ENCODE results near the gene TBPL1.

TBPL1 gene

DNA sequence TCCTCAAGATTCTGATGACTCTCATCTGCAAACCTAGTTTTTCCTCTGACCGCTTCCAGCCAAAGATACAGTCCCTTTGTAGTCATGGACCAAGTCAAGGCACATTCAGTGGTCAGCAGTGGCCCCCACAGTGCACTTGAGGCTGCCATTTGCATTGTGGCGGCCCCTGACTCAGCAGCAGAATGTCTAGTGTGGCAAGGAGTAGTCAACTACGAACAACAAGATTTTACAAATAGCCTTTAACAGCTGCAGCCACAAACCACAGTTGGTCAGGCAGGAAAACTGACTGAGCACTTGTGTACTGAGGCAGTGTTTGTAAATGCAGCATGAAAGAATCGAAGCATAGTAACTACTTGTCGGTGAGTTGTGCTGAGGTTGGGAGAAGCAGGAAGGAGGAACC, 49.8 kb downstream of the TBPL1 start:
- Histone ChIP-seq H3K36me3 (ENCODE audit: control insufficient read depth in 5 of 5, insufficient read depth in 5 of 5, low read length in 5 of 5) (no peaks in the 10 kb centered on the region), H3K27me3 (ENCODE audit: control insufficient read depth in 5 of 5, insufficient read depth in 4 of 5, low read length in 5 of 5) (no peaks in the 10 kb centered on the region), H3K4me3 (ENCODE audit: low read depth in 1 of 5, low read length in 5 of 5) (no peak overlapping the region), H3K9me3 (ENCODE audit: control insufficient read depth in 5 of 5, low read length in 5 of 5) (no peaks in the 10 kb centered on the region), H3K27ac (ENCODE audit: low read depth, low read length) (no peak overlapping the region), H3K4me1 (ENCODE audit: control insufficient read depth in 5 of 5, insufficient read depth in 5 of 5, low read length in 5 of 5) (no peaks in the 10 kb centered on the region), H3K9ac (ENCODE audit: low read length in 5 of 5) (no peak overlapping the region)

DNA sequence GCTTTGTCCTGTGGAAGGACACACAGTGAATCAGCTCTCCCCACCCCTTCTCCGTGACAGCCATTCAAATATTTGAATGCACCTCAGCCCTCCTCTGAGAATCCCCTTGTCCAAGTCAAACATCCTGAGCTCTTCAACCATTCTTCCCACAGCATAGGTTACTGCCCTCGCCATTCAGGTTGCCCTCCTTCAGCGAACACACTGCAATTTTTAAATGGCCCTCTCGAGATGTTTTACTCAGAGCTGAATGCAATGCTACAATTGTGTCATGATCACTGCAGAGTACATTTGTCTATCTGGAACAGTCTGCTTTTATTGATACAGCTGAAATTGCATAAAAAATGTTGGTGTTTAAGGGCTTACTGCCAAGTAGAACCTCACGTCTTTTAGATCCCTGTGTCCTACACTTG, 50.5 kb downstream of the TBPL1 start:
- no peak overlapping the region for H3K9ac ChIP-seq (ENCODE audit: low read length in 5 of 5)
- H3K27ac ChIP-seq (ENCODE audit: low read depth, low read length): no peak overlapping the region
- no peaks in the 10 kb centered on the region for H3K27me3 ChIP-seq (ENCODE audit: control insufficient read depth in 5 of 5, insufficient read depth in 4 of 5, low read length in 5 of 5)
- H3K9me3 ChIP-seq (ENCODE audit: control insufficient read depth in 5 of 5, low read length in 5 of 5): no peaks in the 10 kb centered on the region
- H3K4me3 ChIP-seq (ENCODE audit: low read depth in 1 of 5, low read length in 5 of 5): no peak overlapping the region
- no peaks in the 10 kb centered on the region for H3K36me3 ChIP-seq (ENCODE audit: control insufficient read depth in 5 of 5, insufficient read depth in 5 of 5, low read length in 5 of 5)
- H3K4me1 ChIP-seq (ENCODE audit: control insufficient read depth in 5 of 5, insufficient read depth in 5 of 5, low read length in 5 of 5): no peaks in the 10 kb centered on the region

GRCh38 chr6:134004714-134005113, 51.7 kb downstream of the TBPL1 start:
- Histone ChIP-seq H3K9me3 (ENCODE audit: control insufficient read depth in 5 of 5, low read length in 5 of 5) (no peaks in the 10 kb centered on the region), H3K36me3 (ENCODE audit: control insufficient read depth in 5 of 5, insufficient read depth in 5 of 5, low read length in 5 of 5) (no peaks in the 10 kb centered on the region), H3K4me3 (ENCODE audit: low read depth in 1 of 5, low read length in 5 of 5) (no peak overlapping the region), H3K4me1 (ENCODE audit: control insufficient read depth in 5 of 5, insufficient read depth in 5 of 5, low read length in 5 of 5) (no peaks in the 10 kb centered on the region), H3K27me3 (ENCODE audit: control insufficient read depth in 5 of 5, insufficient read depth in 4 of 5, low read length in 5 of 5) (no peaks in the 10 kb centered on the region), H3K9ac (ENCODE audit: low read length in 5 of 5) (no peak overlapping the region), H3K27ac (ENCODE audit: low read depth, low read length) (no peak overlapping the region)

- H3K9me3 ChIP-seq (ENCODE audit: control insufficient read depth in 5 of 5, low read length in 5 of 5): no peaks in the 10 kb centered on the region
- H3K27ac ChIP-seq (ENCODE audit: low read depth, low read length): no peak overlapping the region
- H3K4me1 ChIP-seq (ENCODE audit: control insufficient read depth in 5 of 5, insufficient read depth in 5 of 5, low read length in 5 of 5): no peaks in the 10 kb centered on the region
- H3K9ac ChIP-seq (ENCODE audit: low read length in 5 of 5): no peak overlapping the region
- no peak overlapping the region for H3K4me3 ChIP-seq (ENCODE audit: low read depth in 1 of 5, low read length in 5 of 5)
- H3K36me3 ChIP-seq (ENCODE audit: control insufficient read depth in 5 of 5, insufficient read depth in 5 of 5, low read length in 5 of 5): no peaks in the 10 kb centered on the region
- H3K27me3 ChIP-seq (ENCODE audit: control insufficient read depth in 5 of 5, insufficient read depth in 4 of 5, low read length in 5 of 5): no peaks in the 10 kb centered on the region
Measured at GRCh38 chr6:134005800-134006199, 52.8 kb downstream of the TBPL1 start.

DNA sequence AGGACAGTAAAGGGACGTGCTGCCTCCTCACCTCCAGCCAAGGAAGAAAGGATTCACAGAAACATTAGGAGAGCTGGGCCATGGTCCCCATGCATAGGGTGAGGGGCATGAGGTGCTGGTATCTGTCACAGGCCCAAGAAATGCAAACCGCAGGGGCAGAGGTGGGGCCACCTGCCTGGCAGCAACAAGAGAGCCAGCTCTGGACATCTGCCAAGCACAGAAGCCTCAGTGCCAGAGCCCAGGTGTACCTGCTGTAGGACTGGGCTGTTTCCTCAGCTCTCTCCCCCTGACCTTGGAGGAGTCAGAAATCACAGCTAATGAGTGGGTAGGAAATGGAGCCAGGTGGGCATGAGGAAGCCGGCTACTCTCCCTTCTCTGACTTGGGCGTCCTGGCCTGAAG, 54.1 kb downstream of the TBPL1 start:
- Histone ChIP-seq H3K27ac (ENCODE audit: low read depth, low read length) (no peak overlapping the region), H3K27me3 (ENCODE audit: control insufficient read depth in 5 of 5, insufficient read depth in 4 of 5, low read length in 5 of 5) (no peaks in the 10 kb centered on the region), H3K4me1 (ENCODE audit: control insufficient read depth in 5 of 5, insufficient read depth in 5 of 5, low read length in 5 of 5) (no peaks in the 10 kb centered on the region), H3K9ac (ENCODE audit: low read length in 5 of 5) (no peak overlapping the region), H3K36me3 (ENCODE audit: control insufficient read depth in 5 of 5, insufficient read depth in 5 of 5, low read length in 5 of 5) (no peaks in the 10 kb centered on the region), H3K4me3 (ENCODE audit: low read depth in 1 of 5, low read length in 5 of 5) (no peak overlapping the region), H3K9me3 (ENCODE audit: control insufficient read depth in 5 of 5, low read length in 5 of 5) (no peaks in the 10 kb centered on the region)

DNA sequence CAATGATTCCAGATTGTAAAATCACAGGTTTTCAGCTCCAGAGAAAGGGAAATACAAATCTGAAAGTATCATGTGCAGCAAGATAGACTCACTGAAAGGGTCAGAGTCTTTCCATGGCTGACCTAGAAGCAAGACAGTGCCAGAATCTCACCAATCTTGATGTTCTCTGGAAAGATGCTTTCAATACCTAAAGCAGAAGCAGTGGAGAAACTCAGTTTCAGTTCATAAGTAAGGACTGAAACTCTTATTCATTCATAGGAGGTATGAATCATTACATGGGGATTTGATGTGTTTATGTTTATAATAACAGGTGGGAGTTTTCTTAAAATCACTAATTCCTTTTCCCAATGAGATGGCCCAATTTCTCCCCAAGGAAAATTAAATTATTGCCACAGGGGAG, 56.9 kb downstream of the TBPL1 start:
- Histone ChIP-seq H3K9me3 (ENCODE audit: control insufficient read depth in 5 of 5, low read length in 5 of 5) (no peaks in the 10 kb centered on the region), H3K36me3 (ENCODE audit: control insufficient read depth in 5 of 5, insufficient read depth in 5 of 5, low read length in 5 of 5) (no peaks in the 10 kb centered on the region), H3K4me3 (ENCODE audit: low read depth in 1 of 5, low read length in 5 of 5) (no peak overlapping the region), H3K27ac (ENCODE audit: low read depth, low read length) (no peak overlapping the region), H3K4me1 (ENCODE audit: control insufficient read depth in 5 of 5, insufficient read depth in 5 of 5, low read length in 5 of 5) (no peaks in the 10 kb centered on the region), H3K27me3 (ENCODE audit: control insufficient read depth in 5 of 5, insufficient read depth in 4 of 5, low read length in 5 of 5) (no peaks in the 10 kb centered on the region), H3K9ac (ENCODE audit: low read length in 5 of 5) (no peak overlapping the region)

DNA sequence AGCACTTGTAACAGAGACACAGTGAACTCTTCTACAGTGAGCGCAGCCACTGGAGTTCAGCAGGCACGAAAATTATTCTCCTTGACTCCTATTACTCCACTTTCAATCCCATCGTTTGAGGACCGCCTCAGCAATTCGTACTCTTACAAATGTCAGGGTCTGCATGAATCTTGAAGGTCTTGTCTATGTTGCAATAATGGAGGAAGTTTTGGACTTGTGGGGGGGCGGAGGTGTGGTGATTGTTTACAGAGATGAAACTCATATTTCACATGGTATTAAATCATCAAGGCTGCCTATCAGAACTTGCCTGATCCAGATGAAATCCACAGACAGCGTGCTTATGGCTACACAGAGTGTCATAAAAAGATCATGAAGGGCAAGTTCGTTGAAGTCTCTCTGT, 57.4 kb downstream of the TBPL1 start:
- Histone ChIP-seq H3K27me3 (ENCODE audit: control insufficient read depth in 5 of 5, insufficient read depth in 4 of 5, low read length in 5 of 5) (no peaks in the 10 kb centered on the region), H3K36me3 (ENCODE audit: control insufficient read depth in 5 of 5, insufficient read depth in 5 of 5, low read length in 5 of 5) (no peaks in the 10 kb centered on the region), H3K27ac (ENCODE audit: low read depth, low read length) (no peak overlapping the region), H3K9me3 (ENCODE audit: control insufficient read depth in 5 of 5, low read length in 5 of 5) (no peaks in the 10 kb centered on the region), H3K4me3 (ENCODE audit: low read depth in 1 of 5, low read length in 5 of 5) (no peak overlapping the region), H3K9ac (ENCODE audit: low read length in 5 of 5) (no peak overlapping the region), H3K4me1 (ENCODE audit: control insufficient read depth in 5 of 5, insufficient read depth in 5 of 5, low read length in 5 of 5) (no peaks in the 10 kb centered on the region)

DNA sequence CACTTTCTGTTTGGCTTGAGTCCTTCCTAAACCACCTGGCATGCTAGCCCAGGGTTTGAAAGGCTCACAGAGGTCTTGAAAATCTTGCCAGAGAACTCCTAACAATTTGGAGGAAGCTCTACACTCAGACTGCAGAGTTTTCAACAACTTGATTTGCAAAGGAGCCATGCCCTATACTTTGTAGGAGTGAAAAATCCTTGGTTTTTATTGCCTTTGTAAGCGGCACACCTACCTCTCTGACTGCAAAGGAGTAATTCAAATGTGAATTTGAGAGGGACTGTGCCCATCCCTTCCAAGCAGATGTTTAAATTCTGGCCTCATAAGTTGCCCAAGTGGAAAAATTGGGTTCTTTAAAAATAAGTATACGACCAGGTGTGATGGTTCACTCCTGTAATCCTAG, 58.0 kb downstream of the TBPL1 start:
- no peaks in the 10 kb centered on the region for H3K9me3 ChIP-seq (ENCODE audit: control insufficient read depth in 5 of 5, low read length in 5 of 5)
- H3K36me3 ChIP-seq (ENCODE audit: control insufficient read depth in 5 of 5, insufficient read depth in 5 of 5, low read length in 5 of 5): no peaks in the 10 kb centered on the region
- no peaks in the 10 kb centered on the region for H3K27me3 ChIP-seq (ENCODE audit: control insufficient read depth in 5 of 5, insufficient read depth in 4 of 5, low read length in 5 of 5)
- H3K27ac ChIP-seq (ENCODE audit: low read depth, low read length): no peak overlapping the region
- no peaks in the 10 kb centered on the region for H3K4me1 ChIP-seq (ENCODE audit: control insufficient read depth in 5 of 5, insufficient read depth in 5 of 5, low read length in 5 of 5)
- no peak overlapping the region for H3K4me3 ChIP-seq (ENCODE audit: low read depth in 1 of 5, low read length in 5 of 5)
- no peak overlapping the region for H3K9ac ChIP-seq (ENCODE audit: low read length in 5 of 5)

DNA sequence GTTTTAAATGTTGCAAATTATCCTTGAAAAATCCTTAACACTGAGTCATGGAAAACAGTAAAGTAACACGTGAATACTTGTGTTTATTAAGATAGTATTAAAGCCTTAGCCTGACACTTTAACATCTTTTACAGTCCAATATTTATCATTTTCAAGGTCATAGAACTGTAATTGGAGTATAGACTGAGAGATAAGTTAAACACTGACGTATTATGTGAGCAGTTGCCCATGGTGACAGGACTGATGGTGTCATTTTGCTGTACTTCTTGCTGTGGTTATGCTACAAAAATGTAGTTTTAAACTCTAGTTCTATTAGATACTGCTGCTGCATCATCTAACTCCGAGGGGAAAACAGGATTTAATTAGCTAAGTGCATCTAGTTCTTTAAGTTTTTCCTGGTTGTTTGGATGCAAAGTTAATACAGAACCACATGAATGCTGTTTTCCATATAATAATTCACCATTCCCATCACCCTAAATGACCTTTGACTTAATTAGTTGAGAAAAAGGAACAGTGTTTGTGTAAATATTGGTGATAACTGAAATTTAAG, 61.6 kb downstream of the TBPL1 start:
- Histone ChIP-seq H3K27ac (ENCODE audit: low read depth, low read length) (no peak overlapping the region), H3K4me3 (ENCODE audit: low read depth in 1 of 5, low read length in 5 of 5) (no peak overlapping the region), H3K36me3 (ENCODE audit: control insufficient read depth in 5 of 5, insufficient read depth in 5 of 5, low read length in 5 of 5) (no peaks in the 10 kb centered on the region), H3K9me3 (ENCODE audit: control insufficient read depth in 5 of 5, low read length in 5 of 5) (no peaks in the 10 kb centered on the region), H3K27me3 (ENCODE audit: control insufficient read depth in 5 of 5, insufficient read depth in 4 of 5, low read length in 5 of 5) (no peaks in the 10 kb centered on the region), H3K9ac (ENCODE audit: low read length in 5 of 5) (no peak overlapping the region), H3K4me1 (ENCODE audit: control insufficient read depth in 5 of 5, insufficient read depth in 5 of 5, low read length in 5 of 5) (no peaks in the 10 kb centered on the region)

GRCh38 chr6:134015719-134016557, 62.9 kb downstream of the TBPL1 start:
- H3K27me3 ChIP-seq (ENCODE audit: control insufficient read depth in 5 of 5, insufficient read depth in 4 of 5, low read length in 5 of 5): no peaks in the 10 kb centered on the region
- H3K9me3 ChIP-seq (ENCODE audit: control insufficient read depth in 5 of 5, low read length in 5 of 5): no peaks in the 10 kb centered on the region
- no peaks in the 10 kb centered on the region for H3K4me1 ChIP-seq (ENCODE audit: control insufficient read depth in 5 of 5, insufficient read depth in 5 of 5, low read length in 5 of 5)
- H3K27ac ChIP-seq (ENCODE audit: low read depth, low read length): no peak overlapping the region
- no peak overlapping the region for H3K9ac ChIP-seq (ENCODE audit: low read length in 5 of 5)
- no peak overlapping the region for H3K4me3 ChIP-seq (ENCODE audit: low read depth in 1 of 5, low read length in 5 of 5)
- no peaks in the 10 kb centered on the region for H3K36me3 ChIP-seq (ENCODE audit: control insufficient read depth in 5 of 5, insufficient read depth in 5 of 5, low read length in 5 of 5)

Measured in subcutaneous abdominal adipose tissue (tissue), 5 donors.